Stimulated activated CD8-positive, alpha-beta memory T cell treated with anti-CD3 and anti-CD28 coated beads, Interleukin-4, amount 100 ng/mL, for 24 hours (primary cell): ENCODE data around the gene KLF11.
A peak's percentile ranks its signal among the peaks of the same experiment; 100 is the strongest.

ENCODE experiments used
- DNase-seq: peaks from one replicate; pipeline ENCODE4 v3.0.0-alpha.2; 2020; ENCODE audit warnings: low read depth

Gene KLF11

DNA sequence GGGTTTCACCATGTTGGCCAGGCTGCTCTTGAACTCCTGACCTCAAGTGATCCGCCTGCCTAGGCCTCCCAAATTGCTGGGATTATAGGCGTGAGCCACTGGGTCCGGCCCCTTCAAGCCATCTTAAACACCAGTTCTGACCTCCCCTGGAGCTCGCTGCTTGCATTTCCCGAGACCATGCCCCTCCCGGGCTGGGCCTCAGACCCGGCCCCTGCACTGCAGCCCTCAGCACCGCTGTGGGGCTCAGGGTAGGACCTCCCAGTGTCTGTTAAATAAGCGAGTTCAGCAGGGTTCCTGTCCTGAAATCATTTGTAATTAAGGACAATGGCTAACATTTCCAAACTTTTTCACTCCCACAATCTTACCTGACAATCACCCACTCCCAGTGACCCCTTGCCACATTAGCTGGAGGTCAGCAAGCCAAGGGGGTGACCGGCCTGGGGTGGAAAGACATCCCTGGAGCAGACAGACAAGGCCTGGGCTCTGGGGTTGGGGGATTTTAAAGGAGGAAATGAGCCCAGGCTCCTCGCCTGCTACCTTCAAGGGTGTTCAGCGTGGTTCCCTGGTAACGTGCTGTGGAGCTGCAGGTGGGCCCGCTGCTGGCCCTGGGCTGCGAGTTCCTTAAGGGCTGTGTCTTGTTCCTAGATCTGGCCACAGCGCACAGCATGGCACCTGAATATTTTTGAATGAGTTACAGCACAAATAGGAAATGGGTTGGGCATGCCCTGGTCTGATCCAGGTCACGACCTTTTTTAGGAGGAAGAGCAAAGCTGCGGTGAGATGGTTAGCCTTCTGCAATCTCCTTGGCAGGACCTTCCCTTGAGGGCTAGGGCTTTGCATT lies 21.8 kb downstream of the KLF11 start:
- DNase-seq, result no peak

DNA sequence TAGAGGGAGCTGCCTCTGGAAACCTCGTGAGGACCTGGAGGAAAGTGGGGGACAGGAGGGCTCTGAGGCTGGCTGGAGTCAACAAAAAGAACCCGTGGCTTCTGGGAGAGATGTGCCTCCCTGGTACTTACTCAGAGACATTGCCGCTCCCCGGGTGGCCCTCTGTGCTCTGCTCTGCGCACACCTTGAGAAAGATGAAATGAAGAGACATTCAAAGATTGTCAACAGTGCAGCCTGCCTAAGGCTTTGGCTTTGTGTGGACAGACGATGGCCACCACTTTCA lies 22.4 kb downstream of the KLF11 start:
- no peak for DNase-seq

DNA sequence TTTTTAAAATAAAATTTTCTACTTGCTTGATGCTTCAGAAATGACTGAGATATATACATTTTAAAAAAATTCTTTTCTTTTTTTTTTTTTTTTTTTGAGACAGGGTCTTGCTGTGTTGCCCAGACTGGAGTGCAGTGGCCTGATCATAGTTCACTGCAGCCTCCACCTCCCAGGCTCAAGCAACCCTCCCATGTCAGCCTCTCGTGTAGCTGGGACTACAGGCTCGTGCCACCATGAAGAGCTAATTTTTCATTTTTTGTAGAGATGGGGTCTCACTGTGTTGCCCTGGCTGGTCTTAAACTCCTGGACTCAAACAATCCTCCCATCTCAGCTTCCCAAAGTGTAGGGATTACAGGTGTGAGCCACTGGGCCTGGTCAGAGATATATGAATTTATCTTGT lies 24.0 kb downstream of the KLF11 start:
- no peak for DNase-seq

DNA sequence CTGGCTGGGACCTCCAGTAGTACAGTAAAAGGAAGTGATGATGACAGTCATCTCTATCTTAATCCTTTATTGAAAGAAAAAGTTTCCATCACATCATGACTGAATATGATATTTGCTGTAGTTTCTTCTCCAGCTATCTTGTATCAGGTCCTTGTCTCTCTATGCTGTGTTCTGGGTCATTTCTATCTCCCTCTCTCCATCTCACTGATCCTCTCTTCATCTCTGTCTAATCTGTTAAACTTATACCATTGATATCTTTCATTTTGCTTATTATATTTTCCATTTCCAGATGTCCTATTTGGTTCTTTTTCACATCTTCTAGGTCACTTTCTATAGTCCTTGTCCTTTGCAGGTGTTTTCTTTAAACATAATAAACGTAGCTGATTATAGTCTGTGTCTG lies 24.5 kb downstream of the KLF11 start:
- DNase-seq, result no peak

DNA sequence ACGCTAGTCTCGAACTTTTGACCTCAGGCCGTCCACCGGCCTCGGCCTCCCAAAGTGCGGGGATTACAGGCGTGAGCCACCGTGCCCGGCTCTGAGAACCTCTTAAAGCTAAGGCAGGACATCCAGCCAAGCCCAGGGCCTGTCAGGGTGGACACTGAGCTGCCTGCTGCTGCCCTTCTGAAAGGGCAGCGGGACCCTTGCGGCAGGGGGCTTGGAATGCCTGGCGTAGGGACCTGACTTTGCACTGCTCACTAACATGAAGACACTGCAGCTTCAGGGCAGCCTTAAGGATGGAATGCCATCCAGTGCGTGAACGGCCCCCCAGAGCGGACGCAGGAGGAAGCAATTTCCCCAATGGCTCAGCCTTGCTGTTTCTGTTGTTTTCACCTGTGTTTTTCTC lies 27.8 kb downstream of the KLF11 start:
- DNase-seq, result no peak

DNA sequence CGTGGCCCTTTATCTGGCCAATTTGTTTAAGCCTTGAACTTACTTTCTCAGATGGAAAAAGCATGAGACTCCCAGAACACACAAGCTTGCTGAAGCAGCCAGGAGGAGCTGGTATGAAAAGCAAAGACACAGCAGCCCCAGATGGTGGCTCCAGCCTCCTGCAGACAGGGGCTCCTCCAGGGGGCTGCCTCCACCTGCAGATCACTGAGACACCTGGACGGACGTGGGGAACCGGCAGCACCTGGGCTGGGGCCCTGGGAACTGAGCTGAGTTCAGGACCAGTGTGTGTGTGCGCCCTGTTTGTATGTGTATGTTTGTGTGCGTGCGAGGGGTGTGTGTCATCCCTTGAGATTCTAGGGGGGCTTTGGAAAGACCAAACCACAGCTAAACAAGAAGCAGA lies 28.2 kb downstream of the KLF11 start:
- no peak for DNase-seq

DNA sequence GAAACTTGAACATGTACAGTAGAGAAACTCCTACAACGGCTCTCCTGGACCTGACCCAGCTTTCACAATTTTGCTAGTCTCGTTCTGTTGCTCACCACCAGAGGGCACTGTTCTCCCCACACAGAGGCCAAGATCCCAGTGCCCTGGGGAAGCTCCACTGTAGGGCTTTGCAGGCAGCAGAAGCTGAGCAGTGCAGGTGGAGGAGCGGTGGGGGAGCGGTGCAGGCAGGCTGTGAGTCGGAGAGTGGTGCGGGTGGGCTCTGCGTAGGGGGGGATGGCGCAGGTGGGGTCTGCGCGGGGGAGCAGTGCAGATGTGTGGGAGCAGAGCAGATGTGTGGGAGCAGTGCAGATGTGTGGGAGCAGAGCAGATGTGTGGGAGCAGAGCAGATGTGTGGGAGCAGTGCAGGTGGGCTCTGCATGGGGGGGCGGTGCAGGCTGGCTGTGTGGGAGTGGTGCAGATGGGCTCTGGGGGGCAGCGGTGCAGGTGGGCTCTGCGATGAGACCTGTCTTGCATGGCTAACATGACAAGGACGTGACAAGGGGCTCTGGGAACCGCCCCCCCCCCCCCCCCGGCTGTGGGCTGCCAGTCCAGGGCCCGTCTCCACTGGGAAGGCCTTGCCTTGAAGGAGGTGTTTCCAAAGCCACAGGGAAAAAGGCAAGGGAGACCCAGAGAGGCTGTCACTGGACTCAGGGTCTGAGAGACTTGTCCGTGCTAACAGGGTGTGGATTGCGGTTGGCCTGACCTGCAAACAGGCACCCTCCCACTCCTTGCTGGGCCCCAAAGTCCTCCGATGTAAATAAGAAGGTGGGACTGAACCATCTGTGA lies 29.5 kb downstream of the KLF11 start:
- DNase-seq, result peak; percentile 58

DNA sequence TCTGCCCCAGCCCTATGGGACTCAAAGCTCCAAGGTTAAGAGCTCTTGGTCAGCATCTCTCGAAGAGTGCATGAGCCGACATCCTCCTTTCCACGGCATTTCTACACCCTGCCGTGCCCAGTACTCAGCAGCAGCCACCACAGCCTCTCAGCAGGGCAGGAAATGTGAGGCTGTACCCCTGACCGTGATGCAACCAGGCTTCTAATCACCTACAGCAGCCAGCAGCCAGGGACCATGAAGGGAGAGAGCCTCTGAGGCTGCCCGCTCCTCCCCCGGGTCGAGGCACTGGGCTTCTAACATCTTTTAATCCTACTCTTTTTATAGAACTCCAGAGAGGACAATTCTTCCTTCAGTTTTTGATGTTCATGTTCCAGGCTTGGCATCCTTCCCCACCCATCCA lies 30.4 kb downstream of the KLF11 start:
- DNase-seq, result no peak

DNA sequence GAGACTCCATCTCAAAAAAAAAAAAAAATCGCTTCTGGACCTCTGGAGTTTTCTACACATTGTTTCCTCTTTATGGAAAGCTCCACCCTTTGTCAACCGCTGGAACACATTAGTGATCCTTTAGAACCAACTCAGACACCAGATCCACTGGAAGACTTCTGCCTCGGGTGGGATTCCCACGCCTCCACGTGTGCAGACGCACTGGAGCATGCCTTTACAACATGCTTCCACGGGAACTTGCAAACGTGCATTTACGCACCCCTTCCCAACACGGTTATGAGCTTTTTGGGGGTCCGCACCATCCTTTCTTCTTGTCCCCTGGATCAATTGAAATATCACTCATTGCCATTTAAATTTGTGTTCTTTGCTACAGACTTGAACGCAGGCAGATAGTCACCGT lies 31.8 kb downstream of the KLF11 start:
- DNase-seq, result no peak

DNA sequence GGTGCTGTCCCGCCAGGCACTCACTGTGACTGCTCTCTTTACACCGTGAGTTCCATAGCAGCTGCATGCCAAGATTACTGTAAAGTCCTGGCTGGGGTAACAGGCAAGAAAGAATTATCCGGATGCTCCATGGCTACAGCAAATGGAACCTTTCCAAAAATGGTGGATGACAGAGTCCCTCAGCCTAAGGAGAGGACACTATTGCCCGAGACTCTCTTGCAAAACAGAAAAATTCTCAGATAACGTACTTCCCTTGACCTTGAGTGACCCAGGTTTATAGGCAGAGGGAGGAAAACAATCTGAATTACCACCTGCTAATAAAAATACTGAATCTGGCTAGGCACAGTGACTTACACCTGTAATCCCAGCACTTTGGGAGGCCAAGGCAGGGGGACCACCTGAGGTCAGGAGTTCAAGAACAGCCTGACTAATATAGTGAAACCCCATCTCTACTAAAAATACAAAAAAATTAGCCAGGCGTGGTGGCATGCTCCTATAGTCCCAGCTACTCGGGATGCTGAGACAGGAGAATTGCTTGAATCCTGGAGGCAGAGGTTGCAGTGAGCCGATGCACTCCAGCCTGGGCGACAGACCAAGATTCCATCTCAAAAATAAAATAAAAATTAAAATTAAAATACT lies 32.3 kb downstream of the KLF11 start:
- no peak for DNase-seq

DNA sequence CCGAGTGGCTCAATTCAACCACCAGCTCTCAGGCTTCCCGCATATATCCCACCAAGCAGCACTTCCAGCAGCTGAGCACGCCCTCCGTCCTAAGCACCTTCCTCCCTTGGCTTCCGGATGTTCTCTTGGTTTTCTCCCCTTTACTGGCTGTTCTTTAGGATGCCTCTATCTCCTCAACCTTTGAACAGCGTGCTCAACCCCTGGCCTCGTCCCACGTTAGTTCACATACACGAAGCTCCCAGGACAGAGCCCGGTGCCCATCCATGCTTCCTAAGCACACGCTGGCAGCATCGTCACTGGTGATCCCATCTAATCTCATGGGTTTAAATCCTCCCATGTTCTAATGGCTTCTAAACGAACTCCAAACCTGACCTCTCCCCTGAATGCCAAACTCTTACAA lies 33.2 kb downstream of the KLF11 start:
- no peak for DNase-seq

DNA sequence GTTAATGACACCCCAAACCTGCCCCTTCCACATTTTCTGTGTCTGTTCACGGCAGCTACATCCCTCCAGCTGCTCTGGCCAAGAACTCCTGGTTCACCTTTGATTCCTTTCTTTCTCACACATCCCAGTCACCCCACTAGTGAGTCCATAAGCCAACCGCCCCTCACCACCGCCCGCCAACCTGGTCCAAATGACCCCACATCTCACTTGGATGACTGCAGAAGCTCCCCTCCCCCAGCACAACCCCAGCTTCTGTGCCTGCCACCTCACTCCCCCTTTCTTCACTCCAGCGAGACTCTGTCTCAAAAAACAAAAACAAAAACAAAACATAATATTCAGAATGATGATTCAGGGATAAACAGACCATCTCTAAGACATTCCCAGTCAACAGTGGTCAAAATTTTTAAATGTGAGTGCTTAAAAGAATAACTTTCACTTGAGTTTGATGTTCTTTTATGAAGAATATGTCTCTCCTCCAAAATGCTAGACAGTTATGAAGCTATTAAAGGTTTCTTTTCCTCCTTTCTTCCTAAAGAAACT lies 33.7 kb downstream of the KLF11 start:
- no peak for DNase-seq

DNA sequence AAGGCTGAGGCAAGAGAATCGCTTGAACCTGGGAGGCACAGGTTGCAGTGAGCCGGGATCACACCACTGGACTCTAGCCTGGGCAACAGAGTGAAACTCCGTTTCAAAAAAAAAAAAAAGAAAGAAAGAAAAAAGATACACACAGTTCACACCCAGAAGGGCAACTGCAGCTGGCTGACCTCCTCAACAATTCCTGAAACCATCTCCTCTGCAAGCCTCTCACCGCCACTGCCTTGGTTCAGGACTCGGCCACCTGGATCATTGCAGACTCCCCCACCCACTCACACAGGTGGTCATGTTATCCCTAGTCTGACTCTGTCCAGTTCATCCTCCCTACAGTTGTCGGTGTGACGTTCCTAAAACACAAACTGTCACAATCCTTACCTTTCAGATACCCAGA lies 34.7 kb downstream of the KLF11 start:
- no peak for DNase-seq

DNA sequence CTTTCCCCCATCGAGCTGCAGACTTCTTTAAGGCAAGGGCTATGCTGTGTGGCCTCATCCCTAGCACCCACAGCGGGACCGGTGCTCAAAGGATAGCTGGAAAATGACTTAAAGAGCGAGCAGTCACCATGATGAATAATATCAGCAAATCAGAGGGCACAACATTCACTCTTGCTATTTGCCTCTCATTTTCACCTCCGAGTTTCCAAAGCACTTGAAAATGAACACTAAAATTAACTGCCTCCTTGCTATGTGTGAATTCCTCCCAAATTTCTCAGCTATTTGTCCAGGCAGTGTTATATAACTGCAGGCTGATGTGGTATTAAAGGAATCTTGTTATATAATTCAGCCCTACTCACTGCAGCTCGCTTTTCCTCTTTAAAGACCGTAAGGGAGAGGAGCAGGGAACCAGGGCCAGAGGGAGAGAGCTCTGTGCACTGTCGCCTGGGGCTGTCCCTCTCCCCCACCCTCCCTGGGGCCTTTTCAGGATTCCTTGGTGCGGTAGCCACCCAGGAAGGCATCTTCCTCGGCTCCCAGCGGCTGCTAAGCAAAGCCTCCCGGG lies 35.4 kb downstream of the KLF11 start:
- DNase-seq, result no peak

DNA sequence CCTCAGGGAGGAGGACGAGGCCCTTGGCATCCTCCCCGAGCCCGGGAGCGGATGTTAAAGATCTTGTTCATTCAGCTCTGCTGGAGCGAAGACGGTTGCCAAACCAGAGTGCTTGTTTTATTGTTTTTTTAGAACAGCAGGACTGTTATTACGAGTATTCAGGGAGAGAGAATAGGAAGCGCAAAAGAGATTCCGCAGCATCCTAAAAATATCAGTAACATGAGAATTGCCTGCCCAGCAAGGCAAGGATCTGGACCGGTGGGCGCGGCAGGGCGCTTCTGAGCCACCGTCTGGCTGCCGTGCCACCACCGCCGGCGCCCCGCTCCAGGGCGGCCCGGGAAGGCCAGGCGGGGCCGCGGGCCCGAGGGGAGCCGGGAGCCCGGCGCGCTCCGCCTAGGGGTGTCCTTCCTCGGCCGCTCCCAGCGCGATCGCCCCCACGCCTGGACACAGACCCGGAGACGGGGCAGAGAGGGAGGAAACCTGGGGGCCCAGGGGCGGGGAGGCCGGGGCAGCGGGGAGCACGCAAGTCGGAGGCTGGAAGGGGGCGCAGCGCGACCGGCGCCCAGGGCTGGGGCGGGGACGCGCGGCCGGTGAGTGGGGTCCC lies 36.0 kb downstream of the KLF11 start:
- DNase-seq, result no peak

DNA sequence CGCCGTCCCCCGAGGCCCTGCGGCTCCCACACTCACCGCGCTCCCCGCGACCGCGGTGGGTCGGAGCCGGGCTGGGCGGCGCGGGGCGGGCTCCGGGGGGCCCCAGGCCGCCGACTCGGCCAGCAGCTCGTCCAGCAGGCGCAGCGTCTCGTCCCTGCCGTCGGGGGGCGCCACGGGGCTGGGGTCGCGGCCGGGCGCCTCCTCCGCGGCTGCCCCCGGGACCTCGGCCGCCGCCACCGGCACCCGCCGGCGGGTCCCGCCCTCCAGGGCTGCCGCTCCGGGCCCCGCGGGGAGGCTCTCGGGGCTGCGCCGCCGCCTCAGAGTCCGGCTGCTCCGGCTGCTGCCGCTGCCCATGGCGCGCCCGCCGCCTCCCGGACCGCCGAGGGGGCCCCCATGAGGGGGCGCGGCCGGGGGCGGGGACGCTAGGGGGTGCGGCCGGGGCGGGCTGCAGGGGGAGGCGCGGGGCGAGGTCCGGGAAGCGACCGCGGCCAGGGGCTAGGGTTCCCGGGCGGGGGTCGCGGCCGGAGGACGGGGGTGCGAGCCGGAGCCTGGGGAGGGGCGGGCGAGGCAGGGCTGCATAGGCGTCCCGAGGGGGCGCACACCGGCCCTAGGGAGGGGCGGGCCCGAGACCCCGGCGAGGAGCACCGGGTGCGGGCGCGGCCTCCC lies 36.7 kb downstream of the KLF11 start, which contains the start of gene CYS1:
Gene CYS1, minus strand, starts transcription at position 542 of the 666 bp plus-strand sequence. Its CDS starts 188 bp downstream, at position 354.
- no peak for DNase-seq

DNA sequence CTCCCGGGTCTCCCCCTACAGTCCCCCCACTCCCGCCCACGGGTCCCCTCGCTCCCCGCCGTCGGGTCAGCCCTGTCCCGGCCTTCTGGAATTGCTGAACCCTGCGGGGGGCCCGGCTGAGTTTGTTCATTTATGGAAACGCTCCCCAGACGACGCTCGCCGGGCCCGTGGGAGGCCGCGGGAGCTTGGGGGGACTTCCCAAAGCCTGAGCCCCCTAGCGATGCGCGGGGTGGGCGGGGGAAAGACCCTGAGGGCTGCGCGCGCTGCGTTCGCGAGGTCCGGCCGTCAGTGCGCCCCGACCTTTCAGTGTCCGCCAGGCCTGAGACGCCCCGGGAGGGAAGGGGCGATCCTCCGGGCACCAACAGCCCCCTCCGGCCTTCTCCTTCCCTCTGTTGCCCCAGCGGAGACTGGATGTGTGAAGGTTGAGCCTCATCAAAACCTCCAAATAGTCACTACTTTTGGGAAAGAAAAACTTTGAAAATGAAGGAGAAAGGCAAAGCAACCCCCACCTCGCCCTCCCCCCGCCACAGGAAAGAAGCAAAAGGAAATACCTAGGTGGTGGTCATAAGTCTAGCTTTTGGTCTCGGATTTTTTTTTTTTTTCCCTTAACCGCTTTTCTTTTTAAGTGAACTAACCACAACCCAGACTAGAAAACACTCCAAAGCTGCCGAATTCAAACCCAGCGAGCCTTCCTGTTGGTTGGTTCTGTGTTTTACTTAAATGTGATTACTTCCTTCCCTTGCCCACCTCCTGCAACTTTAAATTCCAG lies 37.4 kb downstream of the KLF11 start:
- no peak for DNase-seq

DNA sequence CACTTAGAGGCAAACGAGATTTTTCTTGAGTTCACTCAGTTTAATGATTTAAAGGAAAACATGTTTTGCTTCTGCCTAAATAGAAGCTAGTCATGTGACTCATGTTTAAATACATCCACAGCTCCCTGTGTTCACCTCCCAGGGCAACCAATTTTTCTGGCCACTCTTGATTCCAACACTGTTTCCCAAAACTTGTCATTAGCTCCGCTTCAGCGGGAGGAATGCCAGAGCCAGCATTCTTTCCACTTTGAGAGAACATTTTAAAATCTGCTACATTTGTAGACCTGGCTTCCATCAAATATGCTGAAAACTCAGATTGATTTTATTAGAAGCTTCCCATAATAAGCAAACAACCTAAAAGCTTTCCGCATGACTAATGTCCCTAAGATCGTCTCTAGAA lies 39.7 kb downstream of the KLF11 start:
- no peak for DNase-seq

DNA sequence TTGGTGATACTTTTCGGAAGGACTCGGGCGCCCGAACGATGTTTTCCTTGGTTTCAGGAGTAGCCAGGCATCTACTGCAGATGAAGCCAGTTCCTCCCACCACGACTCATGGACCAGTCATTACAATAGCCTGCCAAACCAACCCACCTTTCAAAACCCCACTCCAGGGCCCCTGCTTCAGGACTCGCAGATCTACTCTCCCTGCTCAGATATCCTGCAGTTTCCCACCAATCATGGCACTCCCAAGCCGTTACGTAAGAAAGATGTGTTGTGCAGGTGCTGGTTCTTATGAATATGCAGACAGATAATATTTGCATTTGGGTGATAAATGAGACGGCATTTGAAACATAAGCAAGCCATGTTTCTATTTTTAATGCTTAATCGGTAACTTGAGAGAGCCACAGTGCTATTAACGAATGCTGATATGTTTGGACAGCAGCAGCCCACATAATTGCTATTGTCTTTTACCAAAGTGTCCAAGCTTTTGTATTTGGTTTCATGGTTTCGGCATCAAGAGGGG lies 40.4 kb downstream of the KLF11 start:
- no peak for DNase-seq

DNA sequence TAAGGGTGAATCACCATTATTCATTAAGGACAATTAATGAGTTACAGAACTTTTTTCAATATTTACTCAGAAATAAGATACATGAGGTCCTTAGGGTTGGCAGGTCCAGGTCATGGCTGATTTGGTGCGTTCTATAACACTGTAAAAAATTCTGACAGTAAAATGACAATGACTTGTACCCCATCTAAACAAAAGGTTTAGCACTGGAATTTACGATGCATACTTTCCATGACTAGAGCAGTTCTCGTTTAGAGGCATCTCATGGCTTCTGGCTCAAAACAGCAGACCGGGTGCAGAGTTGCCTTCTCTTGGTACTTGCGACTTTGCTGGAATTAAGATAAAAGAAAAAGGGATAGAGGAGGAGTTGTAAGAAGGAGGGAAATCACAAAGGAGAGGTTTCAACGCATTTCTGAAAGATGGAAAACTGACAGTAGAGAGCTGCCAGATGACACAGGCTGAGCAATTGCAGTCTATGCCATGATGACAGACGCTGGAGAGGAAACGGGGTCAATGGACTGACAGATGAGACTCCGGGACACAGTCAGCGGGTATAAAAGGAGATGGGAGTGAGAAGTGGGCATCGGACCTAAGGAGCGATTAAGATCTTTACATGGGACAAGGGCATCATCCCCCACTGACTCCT lies 41.0 kb downstream of the KLF11 start:
- DNase-seq, result no peak
